Nephron progenitor cell (in vitro differentiated cells): Measurements from ENCODE around the gene PARD3.
A peak's percentile ranks its signal among the peaks of the same experiment; 100 is the strongest.

Source experiments
- DNase-seq: peaks from one replicate; pipeline ENCODE4 v3.0.0; 2021
- H3K27ac Mint-ChIP-seq: 2 replicates; pipeline ENCODE4 v1.8.0; 2021; ENCODE audit warnings: mild to moderate bottlenecking, moderate library complexity, mixed read lengths
- H3K27me3 Mint-ChIP-seq: 2 replicates; pipeline ENCODE4 v1.8.0; 2021; ENCODE audit warnings: mild to moderate bottlenecking, low read depth, mixed read lengths; ENCODE audit not compliant: poor library complexity
- H3K36me3 Mint-ChIP-seq: 2 replicates; pipeline ENCODE4 v1.8.0; 2021; ENCODE audit warnings: low read depth, mixed read lengths
- H3K4me1 Mint-ChIP-seq: 2 replicates; pipeline ENCODE4 v1.8.0; 2021; ENCODE audit warnings: mixed read lengths
- H3K4me3 Mint-ChIP-seq: 2 replicates; pipeline ENCODE4 v1.8.0; 2021; ENCODE audit warnings: mild to moderate bottlenecking, moderate library complexity, mixed read lengths
- H3K9me3 Mint-ChIP-seq: 2 replicates; pipeline ENCODE4 v1.8.0; 2021; ENCODE audit warnings: mild to moderate bottlenecking, moderate library complexity, mixed read lengths
- TF ChIP-seq, protein P1 (sequence below): fragments of 200-600 bp; sonication (generic); IDR thresholded peaks from 2 replicates; pipeline ENCODE4 v1.5.0; 2021; ENCODE audit warnings: antibody characterized with exemption

PARD3 gene

GRCh38 chr10:34088208-34088794, 726.8 kb downstream of the PARD3 start:
- TF ChIP-seq, protein P1, sequence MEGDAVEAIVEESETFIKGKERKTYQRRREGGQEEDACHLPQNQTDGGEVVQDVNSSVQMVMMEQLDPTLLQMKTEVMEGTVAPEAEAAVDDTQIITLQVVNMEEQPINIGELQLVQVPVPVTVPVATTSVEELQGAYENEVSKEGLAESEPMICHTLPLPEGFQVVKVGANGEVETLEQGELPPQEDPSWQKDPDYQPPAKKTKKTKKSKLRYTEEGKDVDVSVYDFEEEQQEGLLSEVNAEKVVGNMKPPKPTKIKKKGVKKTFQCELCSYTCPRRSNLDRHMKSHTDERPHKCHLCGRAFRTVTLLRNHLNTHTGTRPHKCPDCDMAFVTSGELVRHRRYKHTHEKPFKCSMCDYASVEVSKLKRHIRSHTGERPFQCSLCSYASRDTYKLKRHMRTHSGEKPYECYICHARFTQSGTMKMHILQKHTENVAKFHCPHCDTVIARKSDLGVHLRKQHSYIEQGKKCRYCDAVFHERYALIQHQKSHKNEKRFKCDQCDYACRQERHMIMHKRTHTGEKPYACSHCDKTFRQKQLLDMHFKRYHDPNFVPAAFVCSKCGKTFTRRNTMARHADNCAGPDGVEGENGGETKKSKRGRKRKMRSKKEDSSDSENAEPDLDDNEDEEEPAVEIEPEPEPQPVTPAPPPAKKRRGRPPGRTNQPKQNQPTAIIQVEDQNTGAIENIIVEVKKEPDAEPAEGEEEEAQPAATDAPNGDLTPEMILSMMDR: no peak
- Mint-ChIP-seq H3K4me3 (no peak overlapping the region), H3K27me3 (peaks cover 14% of the 10 kb centered on the region), H3K4me1 (no peaks in the 10 kb centered on the region), H3K36me3 (peaks cover 12% of the 10 kb centered on the region), H3K9me3 (peaks cover 39% of the 10 kb centered on the region), H3K27ac (no peak overlapping the region)
- no peak for DNase-seq

GRCh38 chr10:34087095-34087418, 728.0 kb downstream of the PARD3 start:
- no peak for DNase-seq
- H3K27me3 Mint-ChIP-seq: peaks cover 14% of the 10 kb centered on the region
- peaks cover 37% of the 10 kb centered on the region for H3K9me3 Mint-ChIP-seq
- TF ChIP-seq, protein P1: no peak
- no peak overlapping the region for H3K4me3 Mint-ChIP-seq
- H3K27ac Mint-ChIP-seq: peak overlapping the region; percentile 71
- no peaks in the 10 kb centered on the region for H3K4me1 Mint-ChIP-seq
- H3K36me3 Mint-ChIP-seq: peaks cover 6% of the 10 kb centered on the region

DNA sequence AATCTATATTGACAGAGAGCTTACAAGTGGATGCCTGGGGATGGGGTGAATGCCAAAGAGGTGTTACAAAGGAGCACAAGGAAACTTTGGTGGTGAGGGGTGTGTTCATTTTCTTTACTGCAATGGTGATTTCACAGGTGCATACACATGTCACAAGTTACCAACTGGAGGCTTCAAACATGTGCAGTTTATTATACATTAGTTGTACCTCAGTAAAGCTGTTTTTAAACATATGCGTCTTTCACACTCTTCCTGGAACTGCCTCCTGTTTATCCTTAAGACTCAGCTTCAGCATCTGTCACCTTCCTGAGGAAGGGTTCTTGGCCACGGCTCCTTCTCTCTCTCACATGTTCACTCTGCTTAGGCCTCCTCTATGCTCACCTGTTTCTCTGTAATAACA, 731.5 kb downstream of the PARD3 start:
- TF ChIP-seq, protein P1: no peak

GRCh38 chr10:34081948-34082347, 733.1 kb downstream of the PARD3 start:
- TF ChIP-seq, protein P1: no peak
- DNase-seq: no peak
- H3K27me3 Mint-ChIP-seq: peaks cover 8% of the 10 kb centered on the region
- peaks cover 33% of the 10 kb centered on the region for H3K9me3 Mint-ChIP-seq
- no peak overlapping the region for H3K27ac Mint-ChIP-seq
- H3K4me1 Mint-ChIP-seq: peaks cover 5% of the 10 kb centered on the region
- H3K4me3 Mint-ChIP-seq: no peak overlapping the region
- H3K36me3 Mint-ChIP-seq: peaks cover 6% of the 10 kb centered on the region

More for the DNA sequence above, 731.5 kb downstream of the PARD3 start:
- Mint-ChIP-seq H3K4me3 (no peak overlapping the region), H3K36me3 (peaks cover 6% of the 10 kb centered on the region), H3K27me3 (peaks cover 8% of the 10 kb centered on the region), H3K4me1 (peaks cover 5% of the 10 kb centered on the region), H3K9me3 (peaks cover 30% of the 10 kb centered on the region), H3K27ac (no peak overlapping the region)
- no peak for DNase-seq

DNA sequence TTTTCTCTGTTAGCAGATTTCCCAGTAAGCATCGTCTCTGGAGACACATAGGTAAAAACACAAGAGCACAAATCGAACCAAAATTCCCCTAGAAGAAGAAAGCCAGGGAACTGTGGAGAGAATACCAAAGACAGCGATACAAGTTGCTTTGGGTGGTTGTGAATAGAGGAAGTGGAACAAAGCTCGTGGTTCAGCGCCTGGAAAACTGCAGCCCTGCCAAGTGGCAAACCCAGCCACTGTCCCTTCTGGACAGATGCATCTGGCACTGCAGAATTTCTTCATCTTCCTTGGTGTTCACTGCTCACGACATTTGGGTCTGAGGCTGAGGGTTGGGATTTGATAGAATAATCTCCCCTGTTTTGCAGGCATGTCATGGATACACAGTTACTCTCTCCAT, 733.8 kb downstream of the PARD3 start:
- Mint-ChIP-seq H3K4me1 (peaks cover 5% of the 10 kb centered on the region), H3K4me3 (no peak overlapping the region), H3K9me3 (peaks cover 38% of the 10 kb centered on the region), H3K27me3 (peaks cover 8% of the 10 kb centered on the region), H3K36me3 (peaks cover 6% of the 10 kb centered on the region), H3K27ac (no peak overlapping the region)
- TF ChIP-seq, protein P1: no peak
- DNase-seq: no peak
